ENCODE measurements around the gene BLM.

The BLM gene

GRCh38 chr15:90706394-90707327, 10.5 kb upstream of the BLM start:
- DNase-seq (ENCODE audit: low read depth) = no peak
- no peak for TF ChIP-seq CTCF (conservative IDR thresholded peaks at IDR 0.05; ENCODE audit: low read depth, low read length)
- no peak overlapping the region for H3K4me3 ChIP-seq (ENCODE audit: low read length)

GRCh38 chr15:90707489-90707888, 9.7 kb upstream of the BLM start:
- no peak for TF ChIP-seq CTCF (conservative IDR thresholded peaks at IDR 0.05; ENCODE audit: low read depth, low read length)
- no peak overlapping the region for H3K4me3 ChIP-seq (ENCODE audit: low read length)
- DNase-seq (ENCODE audit: low read depth) = no peak

- DNase-seq (ENCODE audit: low read depth) = no peak
- no peak overlapping the region for H3K4me3 ChIP-seq (ENCODE audit: low read length)
- TF ChIP-seq CTCF (conservative IDR thresholded peaks at IDR 0.05; ENCODE audit: low read depth, low read length) = no peak
Measured at GRCh38 chr15:90708516-90708915, 8.6 kb upstream of the BLM start.

- H3K4me3 ChIP-seq (ENCODE audit: low read length) = no peak overlapping the region
- DNase-seq (ENCODE audit: low read depth) = no peak
- TF ChIP-seq CTCF (conservative IDR thresholded peaks at IDR 0.05; ENCODE audit: low read depth, low read length) = no peak
Measured at GRCh38 chr15:90709278-90709677, 7.9 kb upstream of the BLM start.

GRCh38 chr15:90710436-90711027, 6.6 kb upstream of the BLM start:
- no peak overlapping the region for H3K4me3 ChIP-seq (ENCODE audit: low read length)
- no peak for DNase-seq (ENCODE audit: low read depth)
- TF ChIP-seq CTCF (conservative IDR thresholded peaks at IDR 0.05; ENCODE audit: low read depth, low read length) = no peak

- no peak overlapping the region for H3K4me3 ChIP-seq (ENCODE audit: low read length)
- DNase-seq (ENCODE audit: low read depth) = no peak
- TF ChIP-seq CTCF (conservative IDR thresholded peaks at IDR 0.05; ENCODE audit: low read depth, low read length) = no peak
Measured at GRCh38 chr15:90711418-90711824, 5.7 kb upstream of the BLM start.

- TF ChIP-seq CTCF (conservative IDR thresholded peaks at IDR 0.05; ENCODE audit: low read depth, low read length) = no peak
- H3K4me3 ChIP-seq (ENCODE audit: low read length) = no peak overlapping the region
- no peak for DNase-seq (ENCODE audit: low read depth)
Measured at GRCh38 chr15:90711842-90712241, 5.3 kb upstream of the BLM start.
